ENCODE data around the gene NR1H3. TPM values are rescaled to one million over a fixed set of nuclear protein-coding genes. Genes with fewer than 3 reads are reported as not detected.

The NR1H3 gene
- total RNA-seq, 4 donors from 2014 or later, result 95.8 to 152 (median 123) TPM

DNA sequence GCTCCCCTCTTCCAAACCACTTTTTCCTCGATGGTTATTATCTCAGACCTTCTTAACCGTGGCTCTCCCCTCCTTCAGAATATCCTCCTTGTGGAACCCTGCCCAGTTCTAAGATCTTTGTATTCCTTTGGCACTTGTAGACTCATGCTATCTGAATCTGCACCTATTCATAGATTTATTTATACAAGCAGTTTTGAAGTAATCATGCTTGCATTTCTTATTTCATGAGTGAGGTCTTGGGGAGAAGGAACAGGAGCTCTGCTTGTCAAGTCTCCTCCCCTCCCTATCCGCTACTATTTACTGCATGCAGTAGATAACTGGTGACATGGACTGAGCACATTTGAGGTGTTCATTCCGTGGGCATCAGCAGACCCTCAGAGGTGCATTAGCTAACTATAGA is 6.7 kb downstream of the NR1H3 start:
- DNase-seq, result no peak
- no peak overlapping the region for H3K4me3 ChIP-seq
- no peaks in the 10 kb centered on the region for H3K36me3 ChIP-seq
- H3K4me1 ChIP-seq, result peaks cover 0 to 23% (median 5%) of the 10 kb centered on the region in 4 donors
- H3K27ac ChIP-seq, result no peak overlapping the region
- TF ChIP-seq, protein P1, sequence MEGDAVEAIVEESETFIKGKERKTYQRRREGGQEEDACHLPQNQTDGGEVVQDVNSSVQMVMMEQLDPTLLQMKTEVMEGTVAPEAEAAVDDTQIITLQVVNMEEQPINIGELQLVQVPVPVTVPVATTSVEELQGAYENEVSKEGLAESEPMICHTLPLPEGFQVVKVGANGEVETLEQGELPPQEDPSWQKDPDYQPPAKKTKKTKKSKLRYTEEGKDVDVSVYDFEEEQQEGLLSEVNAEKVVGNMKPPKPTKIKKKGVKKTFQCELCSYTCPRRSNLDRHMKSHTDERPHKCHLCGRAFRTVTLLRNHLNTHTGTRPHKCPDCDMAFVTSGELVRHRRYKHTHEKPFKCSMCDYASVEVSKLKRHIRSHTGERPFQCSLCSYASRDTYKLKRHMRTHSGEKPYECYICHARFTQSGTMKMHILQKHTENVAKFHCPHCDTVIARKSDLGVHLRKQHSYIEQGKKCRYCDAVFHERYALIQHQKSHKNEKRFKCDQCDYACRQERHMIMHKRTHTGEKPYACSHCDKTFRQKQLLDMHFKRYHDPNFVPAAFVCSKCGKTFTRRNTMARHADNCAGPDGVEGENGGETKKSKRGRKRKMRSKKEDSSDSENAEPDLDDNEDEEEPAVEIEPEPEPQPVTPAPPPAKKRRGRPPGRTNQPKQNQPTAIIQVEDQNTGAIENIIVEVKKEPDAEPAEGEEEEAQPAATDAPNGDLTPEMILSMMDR (IDR thresholded peaks at IDR 0.05), result no peak
- no peak for TF ChIP-seq POLR2A (IDR thresholded peaks at IDR 0.05)
- no peaks in the 10 kb centered on the region for H3K9me3 ChIP-seq
- H3K27me3 ChIP-seq, result no peaks in the 10 kb centered on the region

DNA sequence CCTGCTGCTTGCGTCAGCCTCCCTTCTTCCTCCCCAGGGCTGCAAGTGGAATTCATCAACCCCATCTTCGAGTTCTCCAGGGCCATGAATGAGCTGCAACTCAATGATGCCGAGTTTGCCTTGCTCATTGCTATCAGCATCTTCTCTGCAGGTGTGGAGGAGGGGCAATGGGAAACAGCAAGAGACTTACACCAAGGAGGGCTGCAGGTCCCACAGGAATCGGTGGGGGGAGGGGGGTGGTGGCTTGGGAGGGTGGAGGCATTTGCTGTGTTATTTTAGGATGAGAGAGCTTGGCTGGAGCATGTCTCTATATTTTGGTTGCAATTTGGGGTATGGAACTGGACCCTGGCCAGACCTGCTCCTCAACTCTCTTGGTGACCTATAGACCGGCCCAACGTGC is 10.1 kb downstream of the NR1H3 start:
- no peaks in the 10 kb centered on the region for H3K27me3 ChIP-seq
- TF ChIP-seq POLR2A (IDR thresholded peaks at IDR 0.05), result no peak
- TF ChIP-seq, protein P1 (IDR thresholded peaks at IDR 0.05), result no peak
- H3K4me1 ChIP-seq, result peaks cover 0 to 39% (median 18%) of the 10 kb centered on the region in 4 donors
- no peaks in the 10 kb centered on the region for H3K36me3 ChIP-seq
- peak overlapping the region in 3 of 4 donors; percentile 94 to 97 (median 96) for H3K27ac ChIP-seq
- no peaks in the 10 kb centered on the region for H3K9me3 ChIP-seq
- no peak overlapping the region for H3K4me3 ChIP-seq
- no peak for DNase-seq

DNA sequence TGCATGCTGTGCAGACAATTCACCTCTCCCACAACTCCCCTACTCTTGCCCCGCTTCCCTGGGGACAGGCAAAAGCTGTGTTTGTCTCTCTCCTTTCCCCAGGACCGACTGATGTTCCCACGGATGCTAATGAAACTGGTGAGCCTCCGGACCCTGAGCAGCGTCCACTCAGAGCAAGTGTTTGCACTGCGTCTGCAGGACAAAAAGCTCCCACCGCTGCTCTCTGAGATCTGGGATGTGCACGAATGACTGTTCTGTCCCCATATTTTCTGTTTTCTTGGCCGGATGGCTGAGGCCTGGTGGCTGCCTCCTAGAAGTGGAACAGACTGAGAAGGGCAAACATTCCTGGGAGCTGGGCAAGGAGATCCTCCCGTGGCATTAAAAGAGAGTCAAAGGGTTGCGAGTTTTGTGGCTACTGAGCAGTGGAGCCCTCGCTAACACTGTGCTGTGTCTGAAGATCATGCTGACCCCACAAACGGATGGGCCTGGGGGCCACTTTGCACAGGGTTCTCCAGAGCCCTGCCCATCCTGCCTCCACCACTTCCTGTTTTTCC is 10.7 kb downstream of the NR1H3 start:
- DNase-seq, result no peak
- peak overlapping the region; percentile 76 to 86 (median 84) for H3K4me3 ChIP-seq
- peaks cover 0 to under 1% (median 0%) of the 10 kb centered on the region in 3 donors for H3K36me3 ChIP-seq
- H3K27ac ChIP-seq, result peak overlapping the region; percentile 94 to 97 (median 96)
- no peaks in the 10 kb centered on the region for H3K9me3 ChIP-seq
- no peaks in the 10 kb centered on the region for H3K27me3 ChIP-seq
- TF ChIP-seq POLR2A (IDR thresholded peaks at IDR 0.05), result no peak
- TF ChIP-seq, protein P1 (IDR thresholded peaks at IDR 0.05), result no peak
- peaks cover 0 to 39% (median 18%) of the 10 kb centered on the region in 4 donors for H3K4me1 ChIP-seq

DNA sequence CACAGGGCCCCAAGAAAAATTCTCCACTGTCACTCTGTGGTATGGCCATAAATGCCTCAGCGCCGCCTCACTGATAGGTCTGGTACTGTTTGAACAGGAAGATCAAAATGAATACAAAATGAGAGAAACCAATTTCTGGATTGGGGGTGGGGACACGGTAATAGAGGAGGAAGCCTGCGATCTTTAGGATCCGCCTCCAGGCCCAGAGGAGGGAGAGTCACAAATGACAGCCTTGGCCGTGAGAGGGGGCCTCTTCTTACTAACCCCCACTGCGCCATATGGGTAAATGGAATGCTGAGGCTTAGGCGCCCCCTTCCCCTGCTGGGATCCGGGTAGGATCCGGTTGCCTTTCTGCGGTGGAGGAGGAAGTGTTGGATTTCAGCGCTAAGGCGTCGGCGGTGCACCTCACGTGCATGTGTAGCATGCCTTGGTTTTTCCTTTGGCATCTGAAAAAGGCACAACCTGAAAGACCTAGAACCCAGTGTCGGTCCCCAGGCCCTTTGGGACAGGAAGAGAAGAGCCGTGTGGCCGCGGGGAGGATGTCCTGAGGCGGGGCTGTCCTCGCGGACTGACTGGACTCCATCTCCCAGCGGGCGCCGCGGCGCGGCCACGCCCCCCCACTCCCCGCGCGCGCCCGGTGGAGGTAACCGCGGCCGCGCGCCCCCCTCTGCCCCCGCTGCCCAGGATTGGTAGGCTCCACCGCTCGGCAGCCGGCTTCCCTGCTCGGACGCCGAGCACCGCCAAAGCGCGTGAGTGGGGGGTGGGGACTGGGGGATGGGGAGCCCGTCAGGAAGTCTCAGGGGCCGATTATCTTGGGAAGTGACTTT is 11.4 kb downstream of the NR1H3 start:
- peaks cover 0 to 6% (median 0%) of the 10 kb centered on the region in 3 donors for H3K36me3 ChIP-seq
- DNase-seq, result peak; percentile 89 to 96 (median 92)
- peak overlapping the region; percentile 76 to 86 (median 84) for H3K4me3 ChIP-seq
- H3K27me3 ChIP-seq, result no peaks in the 10 kb centered on the region
- TF ChIP-seq, protein P1 (IDR thresholded peaks at IDR 0.05), result peak in 5 of 6 experiments; percentile 19 to 35 (median 31)
- peak in 1 of 2 donors; percentile 30 for TF ChIP-seq POLR2A (IDR thresholded peaks at IDR 0.05)
- no peaks in the 10 kb centered on the region for H3K9me3 ChIP-seq
- H3K27ac ChIP-seq, result peak overlapping the region; percentile 94 to 97 (median 96)
- peaks cover 0 to 39% (median 18%) of the 10 kb centered on the region in 4 donors for H3K4me1 ChIP-seq

DNA sequence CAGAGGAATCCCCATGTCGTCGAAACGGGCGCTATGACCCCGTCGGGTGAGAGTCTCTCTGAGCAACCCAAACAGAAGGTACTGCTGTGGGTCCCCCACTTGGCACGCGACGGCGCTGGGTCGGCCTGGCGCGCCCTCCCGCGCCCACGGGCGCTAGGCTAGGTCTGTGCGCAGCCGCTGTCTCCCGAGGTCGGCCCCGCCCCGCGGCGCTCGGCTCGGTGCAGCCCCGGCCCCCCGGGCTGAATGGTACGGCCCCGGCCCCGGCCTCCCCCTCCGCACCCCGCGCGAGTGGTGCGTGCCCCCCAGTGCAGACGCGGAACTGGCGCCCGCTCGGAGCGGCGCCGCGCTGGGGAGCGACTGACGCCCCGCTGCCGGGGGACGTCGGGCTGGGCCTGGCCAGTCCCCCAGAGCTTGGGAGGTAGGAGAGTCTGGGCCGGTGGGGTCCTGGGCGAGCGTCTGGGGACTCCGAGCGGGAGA is 12.1 kb downstream of the NR1H3 start, which contains the start of gene MADD:
TSS of gene MADD (plus strand) at position 305 of the 477 bp plus-strand sequence.
- Histone ChIP-seq H3K36me3 (peaks cover 0 to 13% (median 0%) of the 10 kb centered on the region in 3 donors), H3K4me1 (peaks cover 0 to 39% (median 18%) of the 10 kb centered on the region in 4 donors), H3K4me3 (peak within 1 kb of the TSS; percentile 76 to 86 (median 84)), H3K27me3 (no peaks in the 10 kb centered on the region), H3K27ac (peak within 1 kb of the TSS; percentile 94 to 97 (median 96)), H3K9me3 (no peaks in the 10 kb centered on the region)
- TF ChIP-seq POLR2A (IDR thresholded peaks at IDR 0.05), result peak; percentile 63 to 72
- TF ChIP-seq, protein P1 (IDR thresholded peaks at IDR 0.05), result peak in 2 of 6 experiments; percentile 3 to 24
- DNase-seq, result peak; percentile 89 to 95 (median 94)

Measured in Peyer's patch (tissue), 4 donors.